NCI-H524 treated with DMSO at 0.1 percent for 48 hours (cell line): ENCODE data around the gene ADM.
"Not testable (repeated sequence)": the region's sequence is repeated elsewhere in the genome, so short reads cannot be mapped to it uniquely, and the experiment has no call there.

Experiments used
- DNase-seq: peaks from one replicate; lab custom pipeline; 2025; lab: John Stamatoyannopoulos, UW

Gene ADM

GRCh38 chr11:10304495-10305261 is at the start of gene ADM:
TSS of gene ADM (plus strand) at chr11:10305073. CDS start at chr11:10305701, 628 bp downstream.
- DNase-seq, result no peak

- no peak for DNase-seq
Observed at GRCh38 chr11:10255388-10256125, 49.3 kb upstream of the ADM start.

GRCh38 chr11:10257478-10257877 is 47.4 kb upstream of the ADM start:
- DNase-seq, result no peak

- DNase-seq, result no peak
Observed at GRCh38 chr11:10261821-10262220, 43.1 kb upstream of the ADM start.

- no peak for DNase-seq
Observed at GRCh38 chr11:10263929-10264328, 40.9 kb upstream of the ADM start.

GRCh38 chr11:10264716-10265115 is 40.2 kb upstream of the ADM start:
- DNase-seq, result not testable (repeated sequence)

DNA sequence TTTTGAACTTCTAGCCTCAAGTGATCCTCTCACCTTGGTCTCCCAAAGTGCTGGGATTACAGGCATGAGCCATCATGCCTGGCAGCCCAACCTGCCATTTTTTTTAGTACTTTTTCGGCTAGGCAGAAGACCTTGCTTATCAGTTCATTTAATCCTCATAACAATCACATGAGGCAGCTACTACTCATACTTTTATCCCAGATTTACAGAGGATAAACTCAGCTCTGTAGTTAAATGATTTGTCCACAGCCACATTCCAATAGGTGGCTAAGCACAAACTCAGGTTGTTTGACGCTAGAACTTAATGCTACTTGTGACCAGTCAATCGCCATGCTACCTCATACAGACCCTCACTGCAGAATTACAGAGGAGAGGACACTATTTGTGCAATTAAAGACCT is 38.9 kb upstream of the ADM start:
- DNase-seq, result no peak

GRCh38 chr11:10267821-10268220 is 37.1 kb upstream of the ADM start:
- no peak for DNase-seq

GRCh38 chr11:10268746-10269488 is 36.0 kb upstream of the ADM start:
- DNase-seq, result no peak

DNA sequence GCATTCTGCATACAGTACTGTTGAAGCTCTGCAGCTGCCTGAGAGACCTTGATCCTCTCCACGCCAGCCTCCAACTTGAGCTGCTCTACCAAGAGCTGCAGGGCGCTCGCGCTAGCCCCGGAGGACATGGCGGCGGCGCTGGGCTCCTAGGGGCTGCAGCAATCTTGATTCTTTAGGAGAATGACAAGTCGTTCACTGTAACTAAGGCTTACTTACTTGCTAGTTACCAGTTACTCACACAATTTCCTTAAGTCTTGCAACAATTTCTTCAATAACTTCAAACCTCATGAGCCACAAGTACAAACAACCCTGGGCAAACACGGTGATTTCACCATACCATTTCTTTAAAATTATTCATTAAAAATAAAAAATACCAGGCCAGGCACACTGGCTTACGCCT is 32.7 kb upstream of the ADM start:
- no peak for DNase-seq

DNA sequence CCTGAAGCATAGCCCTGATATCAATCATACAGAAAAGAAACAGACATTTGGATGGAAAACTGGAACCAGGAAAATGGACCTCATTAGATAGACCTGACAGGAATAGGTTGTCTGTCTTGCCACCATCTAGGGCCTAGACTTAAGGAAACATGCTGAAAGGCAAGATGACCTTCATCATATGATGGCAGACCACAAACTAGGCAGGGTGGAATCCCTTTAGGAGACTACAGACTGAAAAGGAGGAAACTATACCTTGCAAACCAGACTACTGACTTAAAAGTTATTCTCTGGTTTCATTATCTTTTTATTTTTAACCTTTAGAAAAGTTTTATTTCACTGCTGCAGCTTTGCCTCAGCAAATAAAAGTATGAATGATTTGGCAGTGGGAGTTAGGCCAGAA is 31.1 kb upstream of the ADM start:
- no peak for DNase-seq

- DNase-seq, result no peak
Observed at GRCh38 chr11:10274726-10275125, 30.1 kb upstream of the ADM start.

DNA sequence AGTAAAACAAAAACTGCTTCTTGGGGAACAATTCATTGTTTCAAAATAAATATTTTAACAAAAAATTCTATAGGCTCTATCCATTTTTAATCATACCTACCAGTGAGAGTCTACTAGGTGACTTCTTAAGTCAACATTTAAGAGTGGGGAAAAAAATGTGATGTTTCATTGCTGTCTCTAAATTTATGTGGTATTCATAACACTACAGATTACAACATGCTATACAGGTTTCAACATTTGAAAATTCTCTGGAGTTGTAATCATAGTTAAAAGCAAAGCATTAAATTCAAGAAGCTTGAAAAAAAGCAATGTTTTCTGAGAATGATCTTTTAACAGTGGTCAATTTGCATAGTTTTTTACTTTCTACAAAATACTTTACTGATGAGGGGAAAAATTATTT is 29.2 kb upstream of the ADM start:
- DNase-seq, result no peak

GRCh38 chr11:10282117-10282516 is 22.8 kb upstream of the ADM start:
- no peak for DNase-seq

DNA sequence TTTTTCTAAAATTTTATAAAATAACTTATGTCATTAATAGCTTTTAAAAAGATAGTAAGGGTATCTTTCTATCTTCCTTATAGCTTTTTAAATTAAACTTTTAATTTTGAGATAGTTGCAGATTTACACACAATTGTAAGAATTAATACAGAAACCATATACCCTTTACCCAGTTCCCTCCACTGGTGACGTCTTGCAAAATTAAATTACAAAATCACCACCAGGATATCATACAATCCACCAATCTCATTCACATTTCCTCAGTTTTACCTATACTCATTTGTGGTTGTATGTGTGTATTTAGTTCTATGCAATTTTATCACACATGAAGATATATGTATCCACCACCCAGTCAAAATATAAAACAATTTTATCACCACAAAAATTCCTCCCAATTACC is 20.9 kb upstream of the ADM start:
- no peak for DNase-seq

DNA sequence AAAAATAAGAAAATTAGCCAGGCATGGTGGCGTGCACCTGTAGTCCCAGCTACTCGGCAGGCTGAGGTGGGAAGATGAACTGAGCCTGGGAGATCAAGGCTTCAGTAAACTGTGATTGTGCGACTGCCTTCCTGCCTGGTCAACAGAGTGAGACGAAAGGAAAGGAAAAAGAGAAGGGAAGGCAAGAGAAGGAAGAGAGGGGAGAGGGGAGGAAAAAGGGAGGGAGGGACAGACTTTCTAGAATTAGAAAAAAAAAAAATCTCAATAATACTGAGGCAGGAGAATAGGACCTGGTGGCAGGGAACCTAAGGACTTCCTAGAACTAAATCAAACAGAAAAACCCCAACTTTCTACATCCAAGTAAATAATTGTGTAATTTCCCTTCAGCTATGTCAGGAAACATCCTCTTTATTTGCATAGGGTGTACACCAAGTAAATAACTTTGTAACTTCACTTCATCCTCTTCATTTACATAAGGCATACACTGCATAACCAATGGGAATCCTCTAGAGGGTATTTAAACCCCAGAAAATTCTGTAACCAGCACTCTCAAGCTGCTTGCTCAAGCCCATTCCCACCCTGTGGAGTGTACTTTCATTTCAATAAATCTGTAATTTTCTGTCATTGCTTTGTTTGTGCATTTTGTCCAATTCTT is 19.6 kb upstream of the ADM start:
- DNase-seq, result no peak

DNA sequence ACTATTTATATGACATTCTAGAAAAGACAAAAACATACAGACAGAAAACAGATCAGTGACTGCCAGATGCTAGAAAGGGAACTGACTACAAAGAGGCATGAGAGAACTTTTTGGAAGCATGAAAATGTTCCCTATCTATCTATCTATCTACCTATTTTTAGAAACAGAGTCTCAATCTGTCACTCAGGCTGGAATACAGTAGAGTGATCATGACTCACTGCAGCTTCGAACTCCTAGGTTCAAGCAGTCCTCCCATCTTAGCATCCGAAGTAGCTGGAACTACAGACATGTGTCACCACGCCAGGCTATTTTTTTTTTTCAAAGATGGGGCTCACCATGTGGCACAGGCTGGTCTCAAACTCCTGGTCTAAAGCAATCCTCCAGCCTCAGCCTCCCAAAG is 17.7 kb upstream of the ADM start:
- DNase-seq, result no peak

DNA sequence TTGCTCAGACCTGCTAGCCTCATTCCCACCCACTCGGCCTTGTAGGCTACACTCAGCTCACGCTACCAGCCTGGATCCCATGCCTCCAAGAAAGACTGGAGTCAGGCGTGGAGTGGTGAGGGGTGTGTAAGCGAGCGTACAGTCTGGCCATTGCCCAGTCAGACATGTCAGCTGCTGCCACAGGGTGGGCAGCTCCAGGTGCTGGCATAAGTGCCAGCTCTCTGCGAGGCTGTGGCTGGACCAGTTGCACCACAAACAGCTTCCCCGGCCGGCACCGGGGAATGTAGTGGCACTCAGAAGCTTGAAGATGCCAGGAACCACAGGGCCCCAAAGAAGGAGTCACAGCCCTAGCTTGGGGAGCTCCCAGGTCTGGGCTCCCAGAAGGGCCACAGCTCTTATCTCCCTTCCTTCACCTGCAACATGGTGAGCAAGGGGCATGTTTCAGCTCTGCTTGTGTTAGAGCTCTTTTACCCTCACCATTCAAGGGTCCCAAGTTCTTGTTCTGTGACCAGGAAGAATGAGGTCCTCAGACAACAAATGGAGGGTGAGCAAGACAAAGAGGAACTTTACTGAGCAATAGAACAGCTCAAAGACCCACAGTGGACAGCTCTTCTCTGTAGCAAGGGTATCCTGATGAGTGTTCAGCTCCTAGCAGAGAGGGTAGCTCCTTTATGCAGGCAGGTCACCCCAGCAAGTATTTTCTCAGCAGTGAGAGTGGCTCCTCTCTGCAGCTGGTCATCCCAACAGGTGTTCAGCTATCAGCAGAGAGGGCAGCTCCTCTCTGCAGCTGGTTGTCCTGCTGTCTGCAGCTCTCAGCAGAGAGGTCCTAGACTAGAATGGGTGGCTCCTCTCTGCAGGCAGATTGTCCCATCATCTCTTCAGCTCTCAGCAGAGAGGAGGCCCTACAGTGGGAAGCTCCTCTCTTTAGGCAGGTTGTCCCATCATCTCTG is 16.8 kb upstream of the ADM start:
- DNase-seq, result no peak

GRCh38 chr11:10288881-10289764 is 15.8 kb upstream of the ADM start:
- DNase-seq, result no peak

DNA sequence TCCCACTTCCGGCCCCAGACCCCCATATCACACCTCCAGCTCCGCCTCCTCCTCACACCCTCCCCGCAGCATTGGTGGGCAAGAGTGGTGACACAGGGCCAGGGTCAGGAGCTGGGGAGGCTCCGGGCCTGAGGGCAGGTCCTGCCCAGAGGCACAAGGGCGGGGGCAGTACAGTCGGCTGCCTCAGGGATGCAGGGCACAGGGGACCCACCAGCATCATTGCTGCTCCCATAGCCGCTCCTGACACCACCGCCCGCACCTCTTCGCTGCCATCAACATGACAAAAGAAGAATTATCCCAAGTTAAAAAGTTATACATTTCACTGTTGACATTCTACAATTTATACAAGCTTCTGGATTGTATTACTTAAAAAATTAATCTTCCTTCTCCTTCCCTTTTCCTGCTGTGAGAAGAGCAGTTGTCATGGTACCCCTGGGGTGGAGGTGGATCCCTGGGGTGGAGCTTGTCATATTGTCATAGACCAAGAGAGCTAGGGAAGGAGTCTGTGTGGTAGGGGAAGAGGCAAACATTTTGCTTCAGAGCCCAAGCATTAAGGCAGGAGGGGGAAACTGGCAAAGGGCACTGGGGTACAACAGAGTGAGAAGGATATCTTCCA is 15.0 kb upstream of the ADM start:
- DNase-seq, result no peak
